IMR-90 (cell line): ENCODE measurements around the gene RNASE7. TPM values are rescaled to one million over a fixed set of nuclear protein-coding genes. Genes with fewer than 3 reads are reported as not detected.

Source experiments
- ATAC-seq: fragments of 200-7000 bp; cut with Tn5 transposase; 2 replicates; pipeline ENCODE4 v1.9.1; 2020; ENCODE audit warnings: low read depth, mild to moderate bottlenecking, moderate library complexity
- BruUV-seq: library from RNA; stranded (reverse); fragments of 400-500 nt; replicated peaks from 2 replicates; lab custom pipeline; 2021; lab: Mats Ljungman, UMichigan
- CTCF ChIA-PET: fragments of 300-600 bp; formaldehyde crosslinking; extraction: SDS; loops from one replicate; lab custom pipeline; 2021; ENCODE audit warnings: antibody characterized with exemption; lab: Yijun Ruan, JAX
- POLR2A ChIA-PET: fragments of 300-600 bp; sonication (Branson Sonifier 250); formaldehyde crosslinking; loops from one replicate; lab custom pipeline; 2022; ENCODE audit warnings: antibody characterized with exemption; ENCODE audit not compliant: unreplicated experiment; lab: Charles Lee
- DNase-seq: peaks from one replicate; pipeline ENCODE4 v3.0.0; 2013
- H2AFZ ChIP-seq: replicated peaks from 2 replicates; pipeline ENCODE3; 2013; ENCODE audit warnings: low read length, mild to moderate bottlenecking; ENCODE audit not compliant: poor library complexity
- H2AK5ac ChIP-seq: 2 replicates; pipeline ENCODE4 v1.6.1; 2013; ENCODE audit warnings: low read depth, low read length, inconsistent platforms
- H2AK9ac ChIP-seq: replicated peaks from 2 replicates; pipeline ENCODE3; 2013; ENCODE audit warnings: mild to moderate bottlenecking, low read depth, low read length, moderate library complexity; ENCODE audit not compliant: poor library complexity
- H2BK120ac ChIP-seq: 2 replicates; pipeline ENCODE4 v1.6.1; 2013; ENCODE audit warnings: low read depth, low read length, inconsistent platforms
- H2BK15ac ChIP-seq: 3 replicates; pipeline ENCODE4 v1.6.1; 2013; ENCODE audit warnings: low read depth, low read length, inconsistent platforms
- H2BK20ac ChIP-seq: 2 replicates; pipeline ENCODE4 v1.6.1; 2013; ENCODE audit warnings: low read depth, mild to moderate bottlenecking, inconsistent platforms, low read length, moderate library complexity
- H2BK5ac ChIP-seq: 2 replicates; pipeline ENCODE4 v1.6.1; 2013; ENCODE audit warnings: mild to moderate bottlenecking, low read depth, low read length, inconsistent platforms; ENCODE audit not compliant: poor library complexity, severe bottlenecking
- H3K14ac ChIP-seq: replicated peaks from 2 replicates; pipeline ENCODE4 v1.6.1; 2013; ENCODE audit warnings: low read depth, low read length, inconsistent platforms
- H3K18ac ChIP-seq: 2 replicates; pipeline ENCODE4 v1.6.1; 2013; ENCODE audit warnings: low read depth, low read length, control low read depth
- H3K23ac ChIP-seq: 2 replicates; pipeline ENCODE4 v1.6.1; 2013; ENCODE audit warnings: low read depth, low read length, inconsistent platforms
- H3K27ac ChIP-seq: 2 replicates; pipeline ENCODE4 v1.5.1; 2013; ENCODE audit warnings: mild to moderate bottlenecking, control low read depth, low read length; ENCODE audit not compliant: insufficient read depth
- H3K27me3 ChIP-seq: 2 replicates; pipeline ENCODE4 v1.6.1; 2013; ENCODE audit warnings: low read length; ENCODE audit not compliant: control insufficient read depth, insufficient read depth
- H3K36me3 ChIP-seq: 2 replicates; pipeline ENCODE4 v1.6.1; 2013; ENCODE audit warnings: low read length, mixed read lengths; ENCODE audit not compliant: control insufficient read depth, insufficient read depth
- H3K4ac ChIP-seq: 2 replicates; pipeline ENCODE4 v1.6.1; 2013; ENCODE audit warnings: low read depth, low read length, inconsistent platforms
- H3K4me1 ChIP-seq: 2 replicates; pipeline ENCODE4 v1.6.1; 2013; ENCODE audit warnings: low read length, mixed read lengths; ENCODE audit not compliant: control insufficient read depth, insufficient read depth
- H3K4me2 ChIP-seq: 2 replicates; pipeline ENCODE4 v1.6.1; 2013; ENCODE audit warnings: low read depth, mild to moderate bottlenecking, control low read depth, low read length, moderate library complexity
- H3K4me3 ChIP-seq: 2 replicates; pipeline ENCODE4 v1.5.1; 2013; ENCODE audit warnings: low read depth, mild to moderate bottlenecking, control low read depth, low read length, moderate library complexity; ENCODE audit not compliant: insufficient read depth
- H3K56ac ChIP-seq: 2 replicates; pipeline ENCODE4 v1.6.1; 2013; ENCODE audit warnings: low read length, inconsistent platforms; ENCODE audit not compliant: insufficient read depth; ENCODE audit errors: extremely low read depth
- H3K79me1 ChIP-seq, 2 experiments: 2 replicates each; pipeline ENCODE4 v1.6.1; 2013; ENCODE audit warnings: low read length in 2 of 2, inconsistent platforms in 1 of 2, low read depth in 1 of 2
- H3K9ac ChIP-seq: 2 replicates; pipeline ENCODE4 v1.6.1; 2013; ENCODE audit warnings: low read depth, low read length, control low read depth
- H3K9me1 ChIP-seq: 2 replicates; pipeline ENCODE4 v1.6.1; 2013; ENCODE audit warnings: low read length, inconsistent platforms; ENCODE audit not compliant: insufficient read depth
- H3K9me3 ChIP-seq: 2 replicates; pipeline ENCODE4 v1.6.1; 2013; ENCODE audit warnings: low read length; ENCODE audit not compliant: control insufficient read depth, insufficient read depth
- H4K20me1 ChIP-seq: 2 replicates; pipeline ENCODE4 v1.6.1; 2013; ENCODE audit warnings: low read length, inconsistent platforms; ENCODE audit not compliant: insufficient read depth
- H4K5ac ChIP-seq: 2 replicates; pipeline ENCODE4 v1.6.1; 2013; ENCODE audit warnings: mild to moderate bottlenecking, low read depth, low read length, control low read depth
- H4K8ac ChIP-seq, 2 experiments: 2 replicates each; pipeline ENCODE4 v1.6.1; 2013; ENCODE audit warnings: low read depth in 2 of 2, low read length in 2 of 2, control low read depth in 1 of 2, inconsistent platforms in 1 of 2
- H4K91ac ChIP-seq: 2 replicates; pipeline ENCODE4 v1.6.1; 2013; ENCODE audit warnings: low read depth, low read length, inconsistent platforms; ENCODE audit not compliant: insufficient read depth
- BHLHE40 ChIP-seq: fragments of 150-350 bp; IDR thresholded peaks from 2 replicates; pipeline ENCODE4 v1.6.1; 2016; ENCODE audit warnings: mild to moderate bottlenecking, low read depth, low read length
- CHD1 ChIP-seq: IDR thresholded peaks from 2 replicates; pipeline ENCODE4 v1.6.1; 2012; ENCODE audit warnings: low read depth, low read length, improper control_type of control experiment
- CTCF ChIP-seq: conservative IDR thresholded peaks from 2 replicates; pipeline ENCODE4 v1.5.1; 2012; ENCODE audit warnings: mild to moderate bottlenecking, low read depth, low read length, improper control_type of control experiment
- ELK1 ChIP-seq: fragments of 150-350 bp; IDR thresholded peaks from 2 replicates; pipeline ENCODE4 v1.6.1; 2016; ENCODE audit warnings: low read depth, mild to moderate bottlenecking, low read length, moderate library complexity, borderline replicate concordance
- FOS ChIP-seq: fragments of 150-350 bp; IDR thresholded peaks from 2 replicates; pipeline ENCODE4 v1.6.1; 2016; ENCODE audit warnings: low read depth, low read length
- MAFK ChIP-seq: IDR thresholded peaks from 2 replicates; pipeline ENCODE4 v1.6.1; 2012; ENCODE audit warnings: low read depth, low read length, improper control_type of control experiment
- MAZ ChIP-seq: IDR thresholded peaks from 2 replicates; pipeline ENCODE4 v1.6.1; 2012; ENCODE audit warnings: low read depth, mild to moderate bottlenecking, low read length, improper control_type of control experiment, moderate library complexity, borderline replicate concordance
- MXI1 ChIP-seq: IDR thresholded peaks from 2 replicates; pipeline ENCODE4 v1.6.1; 2012; ENCODE audit warnings: low read depth, mild to moderate bottlenecking, low read length, moderate library complexity, borderline replicate concordance
- NFE2L2 ChIP-seq: fragments of 150-350 bp; IDR thresholded peaks from 2 replicates; pipeline ENCODE4 v1.6.1; 2016; ENCODE audit warnings: low read depth, mild to moderate bottlenecking, low read length
- POLR2A ChIP-seq: IDR thresholded peaks from 2 replicates; pipeline ENCODE4 v1.6.1; 2012; ENCODE audit warnings: mild to moderate bottlenecking, low read depth, low read length
- RCOR1 ChIP-seq: IDR thresholded peaks from 2 replicates; pipeline ENCODE4 v1.6.1; 2012; ENCODE audit warnings: mild to moderate bottlenecking, low read length, improper control_type of control experiment; ENCODE audit not compliant: insufficient replicate concordance
- USF2 ChIP-seq: fragments of 150-350 bp; IDR thresholded peaks from 2 replicates; pipeline ENCODE4 v1.6.1; 2017; ENCODE audit warnings: mild to moderate bottlenecking, antibody characterized with exemption, low read length, low read depth
- WGBS, 2 experiments: methylation state at CpG; one replicate each; pipeline versions ENCODE4 v1.1.5 to v1.1.7; 2013; ENCODE audit warnings: missing lambda C conversion rate in 2 of 2; ENCODE audit not compliant: insufficient read length in 1 of 2; ENCODE audit errors: extremely low coverage in 2 of 2; 5-methylcytosine and 5-hydroxymethylcytosine counted together
- dilution Hi-C: fragments of 300-500 bp; cut with HindIII; formaldehyde crosslinking; loops from one replicate; pipeline ENCODE4 v1.14.3; 2018; ENCODE audit warnings: low sequenced_read_pairs; ENCODE audit not compliant: unreplicated experiment
- in situ Hi-C: fragments of 300-500 bp; cut with MboI; formaldehyde crosslinking; loops from 3 replicates; pipeline ENCODE4 v1.14.3; 2019; ENCODE audit warnings: low sequenced_read_pairs, inconsistent platforms, mixed read lengths
- intact Hi-C: fragments of 100-400 bp; cut with micrococcal nuclease; formaldehyde crosslinking; loops from 2 replicates; pipeline ENCODE4 v1.10.0; 2022
- polyA plus RNA-seq, 3 experiments: library from polyadenylated mRNA; depleted of rRNA; stranded (reverse); fragments of >200 nt; gene quantifications; 2 replicates each; pipeline ENCODE4 v1.2.3, GENCODE V29; 2012; ENCODE audit warnings: low replicate concordance in 1 of 3
- total RNA-seq: library from RNA; depleted of rRNA; stranded (reverse); fragments of >200 nt; gene quantifications from 2 replicates; pipeline ENCODE4 v1.2.3, GENCODE V29; 2012

The RNASE7 gene
- total and polyA plus RNA-seq, 2 of the 4 experiments (the other 2 are of a cell fraction) = not detected

GRCh38 chr14:21090940-21091663 lies 48.9 kb downstream of the RNASE7 start:
- Histone ChIP-seq H3K9ac (no peak overlapping the region), H3K18ac (no peak overlapping the region), H2AK9ac (no peak overlapping the region), H3K27ac (no peak overlapping the region), H3K4me1 (peaks cover 11% of the 10 kb centered on the region), H2AK5ac (no peak overlapping the region), H2BK15ac (no peak overlapping the region), H4K20me1 (peaks cover 6% of the 10 kb centered on the region), H2AFZ (no peak overlapping the region), H2BK20ac (no peak overlapping the region), H3K79me1 (peaks cover 3 to 11% of the 10 kb centered on the region in 2 experiments; a peak in 1 of 4 replicates), H3K56ac (no peak overlapping the region), H2BK5ac (no peak overlapping the region), H3K27me3 (no peaks in the 10 kb centered on the region), H4K5ac (no peak overlapping the region), H3K9me3 (no peaks in the 10 kb centered on the region), H4K8ac (no peak overlapping the region), H3K36me3 (peaks cover 30% of the 10 kb centered on the region), H3K4ac (no peak overlapping the region), H4K91ac (no peak overlapping the region), H3K14ac (no peak overlapping the region), H2BK120ac (no peak overlapping the region), H3K4me3 (no peak overlapping the region), H3K23ac (no peak overlapping the region), H3K4me2 (no peak overlapping the region), H3K9me1 (0 out of 2 replicates have a peak, but pooled peaks cover 2% of the 10 kb centered on the region)
- no TSS peak for BruUV-seq
- DNase-seq (no peak), ATAC-seq (no peak)
- ChIA-PET CTCF (interaction anchor here (1.3 to 2.9 kb wide), 6 partner anchors 13 to 76 kb away, joined by 4 to 22 read pairs (median 12); no protein-coding TSS in a partner anchor), POLR2A (interaction anchor here (1.3 kb wide), 1 partner anchor 20 kb away, joined by 3 read pairs; no protein-coding TSS in a partner anchor)
- WGBS, 2 experiments = 96% methylated on average over 3 of the region's 45 CpGs; no CpG with 5 or more reads in 1 of the 2 experiments
- intact Hi-C loops (no loop called here), in situ Hi-C loops (loop anchor here (25.0 kb wide), 2 partner anchors 629 to 754 kb away; partner anchors contain the start of genes APEX1, CCNB1IP1, OSGEP and PARP2), dilution Hi-C loops (no loop called here)
- no peak for TF ChIP-seq MXI1
- TF ChIP-seq CHD1 = no peak
- no peak for TF ChIP-seq RCOR1
- TF ChIP-seq POLR2A = no peak
- no peak for TF ChIP-seq FOS
- TF ChIP-seq MAZ = no peak
- TF ChIP-seq MAFK = no peak
- TF ChIP-seq NFE2L2 = no peak
- no peak for TF ChIP-seq CTCF
- no peak for TF ChIP-seq BHLHE40
- TF ChIP-seq USF2 = no peak
- no peak for TF ChIP-seq ELK1
